Measurements from ENCODE around the gene PPIL1.

PPIL1 gene

DNA sequence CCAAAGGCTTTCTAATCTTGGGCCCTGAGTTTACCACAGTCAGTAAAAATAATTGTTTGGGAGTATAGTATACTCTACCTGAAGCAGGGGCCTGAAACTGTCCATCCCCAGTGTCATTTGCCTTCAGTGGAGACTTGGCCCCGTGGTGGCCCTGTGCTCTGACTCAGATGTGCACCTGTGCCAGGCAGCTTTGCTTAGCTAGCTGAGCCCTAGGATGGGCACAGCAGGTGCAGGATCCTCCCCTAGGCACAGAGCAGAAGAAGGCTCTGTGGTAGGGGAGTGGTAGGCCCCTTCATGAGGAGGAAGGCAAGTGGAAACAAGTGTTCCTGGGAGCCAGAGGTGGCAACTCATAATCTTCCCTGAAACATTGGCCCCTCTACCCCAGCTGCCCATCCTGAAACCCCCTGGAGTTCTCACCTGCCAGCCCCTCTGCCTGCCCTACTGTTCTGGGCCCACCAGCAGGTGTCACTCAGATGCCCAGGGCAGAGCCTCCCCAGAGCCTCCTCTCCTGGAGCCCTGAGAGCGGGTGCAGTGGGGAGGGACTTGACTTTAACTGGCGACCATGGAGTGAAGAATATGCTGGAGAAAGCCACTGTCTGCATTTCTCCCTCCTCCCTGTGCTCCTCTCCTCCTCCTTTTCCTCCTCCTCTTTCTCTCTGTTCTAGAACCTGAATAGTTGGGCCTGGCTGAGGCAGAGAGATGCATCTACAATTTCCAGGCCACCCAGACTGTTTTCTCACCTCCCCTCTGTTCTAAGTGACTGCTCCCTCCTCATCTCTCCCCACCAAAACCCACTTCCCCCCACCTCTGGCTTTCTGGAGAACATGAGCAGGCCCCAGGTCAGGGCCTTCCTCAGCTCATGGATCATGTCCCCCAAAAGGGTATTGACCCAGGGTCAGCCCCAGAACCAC, 38.2 kb downstream of the PPIL1 start:
- DNase-seq (ENCODE audit: low read depth in 2 of 2): no peak

DNA sequence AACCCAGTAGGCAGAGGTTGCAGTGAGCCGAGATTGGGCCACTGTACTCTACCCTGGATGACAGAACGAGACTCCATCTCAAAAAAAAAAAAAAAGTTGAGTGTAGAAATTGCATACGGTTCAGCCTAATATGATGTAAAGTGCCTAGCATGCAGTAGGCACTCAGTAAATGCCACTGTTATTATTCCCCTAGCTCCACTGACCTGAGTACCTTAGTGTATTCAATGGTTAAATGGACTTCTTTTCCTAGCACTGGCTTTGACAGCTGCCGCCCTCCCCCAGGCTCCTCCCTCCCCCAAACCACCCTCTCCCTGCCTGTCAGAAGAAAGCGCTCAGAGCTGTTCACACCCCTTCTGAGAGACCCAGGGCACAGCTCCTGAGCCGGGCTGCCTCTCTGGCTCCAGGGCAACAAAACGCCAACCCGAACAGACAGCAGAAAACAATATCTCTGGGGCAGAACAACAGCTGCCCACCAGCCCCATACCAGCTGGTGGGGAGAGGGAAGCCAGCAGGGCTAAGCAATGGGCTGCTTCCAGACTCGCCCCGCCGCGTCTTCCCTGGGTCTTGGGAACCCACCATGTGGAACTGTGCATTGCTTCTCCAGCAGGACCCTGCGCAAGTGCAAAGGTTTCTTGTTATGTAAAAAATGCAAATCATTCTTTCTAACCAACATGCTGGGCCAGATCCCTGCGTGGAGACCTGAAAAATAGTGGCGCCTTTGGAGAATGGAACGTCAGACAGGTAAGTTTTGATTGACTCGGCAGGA, 39.8 kb downstream of the PPIL1 start:
- DNase-seq (ENCODE audit: low read depth in 2 of 2): no peak

DNA sequence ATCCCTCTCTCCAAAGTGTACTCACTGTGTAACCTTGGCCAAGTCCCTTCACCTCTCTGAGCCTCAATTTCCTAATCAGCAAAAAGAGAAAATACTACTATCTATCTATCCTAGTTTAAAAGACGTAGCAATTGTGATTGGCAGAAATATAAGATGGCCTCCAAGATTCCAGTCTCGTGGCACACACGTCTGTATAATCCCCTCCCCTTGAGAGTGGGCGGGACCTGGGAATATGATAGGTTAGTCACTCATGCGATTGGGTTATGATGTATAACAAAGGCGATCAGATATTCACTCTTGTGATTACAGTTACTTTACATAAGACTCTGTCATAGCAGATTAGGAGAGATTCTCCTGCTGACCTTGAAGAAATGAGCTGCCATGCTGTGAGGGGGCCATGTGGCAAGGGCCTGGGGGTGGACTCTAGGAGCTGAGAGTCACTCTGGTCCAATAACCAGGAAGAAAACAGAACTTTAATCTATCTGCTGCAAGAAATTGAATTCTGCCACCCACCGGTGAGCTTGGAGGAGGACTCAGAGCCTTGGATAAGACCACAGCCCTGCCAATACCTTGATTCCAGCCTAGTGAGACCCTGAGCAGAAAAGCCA, 41.3 kb downstream of the PPIL1 start:
- DNase-seq (ENCODE audit: low read depth in 2 of 2): no peak

DNA sequence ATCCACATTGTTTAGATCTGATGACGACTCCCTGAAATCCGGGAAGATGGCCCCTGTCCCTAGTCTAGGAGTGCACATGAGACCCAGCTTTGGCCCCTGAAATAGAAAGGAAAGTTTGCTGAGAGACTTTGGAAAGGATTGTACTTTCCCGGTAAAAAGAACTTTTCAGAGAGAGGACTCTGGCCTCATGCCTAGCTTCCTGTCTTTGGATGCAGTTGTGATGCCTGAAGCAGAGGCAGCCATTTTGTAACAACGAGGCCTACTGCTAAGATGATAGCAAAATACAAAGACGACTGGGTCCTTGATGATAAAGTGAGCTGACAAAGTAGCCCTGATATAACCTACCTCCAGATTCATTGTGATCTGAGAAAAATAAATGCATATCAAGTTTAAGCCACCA, 42.3 kb downstream of the PPIL1 start:
- DNase-seq (ENCODE audit: low read depth in 2 of 2): no peak

DNA sequence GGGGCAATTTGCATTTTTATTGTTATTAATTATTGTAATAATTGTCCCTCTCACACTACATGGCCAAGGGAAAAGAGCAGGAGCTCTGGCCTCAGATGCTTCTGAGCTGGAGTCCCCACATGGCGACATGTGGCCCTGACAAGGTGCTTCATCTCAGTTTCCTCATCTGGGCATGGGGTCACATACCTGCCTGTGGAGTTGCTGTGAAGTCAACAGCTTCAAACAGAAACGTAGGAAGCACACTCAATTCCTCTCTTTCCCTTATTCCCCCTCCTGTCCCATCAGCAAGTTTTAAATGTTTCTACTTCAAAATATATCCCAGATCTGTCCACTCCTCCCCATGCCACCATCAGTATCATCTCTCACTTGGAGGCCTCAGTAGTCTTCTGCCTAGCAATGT, 44.0 kb downstream of the PPIL1 start:
- no peak for DNase-seq (ENCODE audit: low read depth in 2 of 2)

DNA sequence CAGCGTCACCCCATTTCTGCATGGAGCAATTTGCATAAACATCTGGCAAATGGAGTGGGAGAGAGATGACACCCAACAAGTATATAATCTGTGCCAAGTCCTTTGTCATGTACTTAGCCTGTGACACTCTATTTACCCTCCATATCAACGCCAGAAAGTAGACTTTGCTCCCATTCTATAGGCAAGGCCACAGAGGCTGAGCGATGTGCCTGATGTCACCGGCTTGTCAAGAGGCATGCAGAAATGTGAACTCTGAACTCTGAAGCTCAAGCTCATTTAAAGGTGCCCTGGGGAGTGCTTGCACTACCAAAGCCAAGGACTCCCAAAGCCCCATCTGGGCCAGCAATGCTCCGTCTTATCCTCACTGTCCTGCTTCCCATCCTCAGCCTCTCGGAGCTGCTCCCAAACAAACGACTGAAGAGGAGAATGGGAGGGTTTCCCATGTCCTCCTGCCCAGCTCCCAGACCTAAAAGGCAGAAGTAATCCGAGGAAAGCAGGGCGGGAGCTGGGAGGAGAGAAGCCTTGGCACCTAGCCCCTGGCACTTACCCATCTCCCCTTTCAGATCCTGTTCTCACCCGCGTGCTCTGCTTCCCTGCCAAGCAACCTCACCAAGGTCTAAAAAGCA, 44.6 kb downstream of the PPIL1 start:
- DNase-seq (ENCODE audit: low read depth in 2 of 2): no peak

DNA sequence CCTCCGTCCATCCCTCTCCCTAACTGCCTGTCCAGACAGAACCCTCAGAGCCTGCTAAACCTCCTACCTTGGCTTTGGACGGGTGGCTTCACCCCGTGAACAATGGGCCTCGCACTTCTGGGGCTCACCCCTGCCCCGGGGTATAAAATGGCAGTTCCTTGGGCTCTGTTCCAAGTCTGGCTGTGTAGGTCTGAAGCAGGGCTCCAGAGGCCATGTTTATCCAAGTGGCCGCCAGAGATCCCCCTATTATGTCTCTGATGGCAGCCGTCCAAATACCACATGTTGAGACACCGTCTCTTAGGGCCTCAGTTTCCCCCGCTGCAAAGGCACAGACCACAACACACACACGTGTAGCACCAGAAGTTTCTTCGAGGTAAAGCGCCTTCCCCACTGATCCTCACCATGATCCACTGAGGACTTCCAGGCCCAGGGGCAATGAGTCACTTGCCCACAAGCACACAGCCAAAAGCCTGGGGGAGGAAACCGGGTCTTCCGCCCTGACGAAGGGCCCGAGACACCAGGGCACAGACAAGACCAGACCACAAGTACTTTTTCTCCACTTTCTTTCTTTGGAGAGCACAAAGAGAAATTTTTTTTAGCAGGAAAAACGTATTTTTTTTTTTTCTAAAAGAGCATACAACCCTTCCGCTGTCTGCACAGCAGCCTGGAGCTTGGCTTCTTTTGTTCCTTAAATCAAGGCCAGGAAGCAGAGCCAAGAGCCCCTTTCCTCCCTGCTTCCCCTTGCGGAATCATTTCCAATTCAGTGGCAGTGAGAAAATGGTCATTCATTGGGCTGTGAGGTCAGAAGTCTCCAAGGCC, 47.1 kb downstream of the PPIL1 start:
- DNase-seq (ENCODE audit: low read depth in 2 of 2): no peak

DNA sequence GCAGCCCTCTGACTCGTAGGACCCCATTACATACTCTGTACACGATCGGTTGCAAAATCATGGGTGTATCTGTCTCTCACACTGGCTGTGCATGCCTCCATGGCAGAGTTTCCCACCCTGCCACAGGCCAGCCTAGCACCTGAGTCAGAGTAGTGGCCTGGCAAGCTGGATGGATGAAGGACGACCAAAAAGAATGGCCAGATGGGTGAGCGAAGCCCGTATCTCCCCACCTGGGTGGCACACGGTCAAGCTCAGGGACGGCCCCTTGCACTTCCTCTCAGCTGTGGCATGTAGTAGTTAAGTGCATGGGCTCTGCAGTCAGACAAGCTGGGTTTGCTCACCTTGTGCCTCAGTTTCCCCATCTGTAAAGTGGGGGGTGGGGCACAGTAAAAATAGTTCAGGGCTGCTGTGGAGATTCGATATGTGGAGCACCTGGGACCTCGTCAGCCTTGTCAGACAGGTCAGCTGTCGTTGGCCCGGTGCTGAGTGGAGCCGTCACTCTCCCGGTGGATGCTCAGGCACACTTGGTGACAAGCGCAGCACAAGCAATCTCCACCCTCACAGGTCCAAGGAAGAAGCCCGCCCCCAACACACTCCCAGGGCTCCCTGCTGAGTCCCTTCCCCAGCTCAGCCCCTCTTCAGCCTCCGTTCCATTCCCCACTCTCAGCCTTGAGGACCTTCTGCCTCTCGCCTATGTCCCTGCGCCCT, 47.9 kb downstream of the PPIL1 start:
- no peak for DNase-seq (ENCODE audit: low read depth in 2 of 2)

DNA sequence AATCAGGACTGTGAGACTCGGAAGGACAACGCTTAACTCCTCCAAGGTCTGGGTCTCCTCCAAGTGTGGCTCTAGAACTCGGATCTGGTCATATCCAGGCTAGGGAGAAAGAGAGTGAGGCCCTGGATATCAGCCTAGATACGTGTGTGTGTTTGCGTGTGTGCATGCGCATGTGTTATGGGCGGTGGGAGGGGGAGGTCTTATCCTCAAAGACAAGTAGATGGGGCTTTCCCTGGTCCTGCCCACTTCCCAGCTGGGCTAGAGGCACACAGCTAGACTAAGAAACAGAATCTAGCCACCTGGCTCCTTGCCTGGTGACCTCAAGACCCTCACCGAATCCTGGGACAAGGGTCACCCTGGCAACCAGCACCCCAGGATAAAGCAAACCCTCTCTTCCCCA, 48.6 kb downstream of the PPIL1 start:
- no peak for DNase-seq (ENCODE audit: low read depth in 2 of 2)

DNA sequence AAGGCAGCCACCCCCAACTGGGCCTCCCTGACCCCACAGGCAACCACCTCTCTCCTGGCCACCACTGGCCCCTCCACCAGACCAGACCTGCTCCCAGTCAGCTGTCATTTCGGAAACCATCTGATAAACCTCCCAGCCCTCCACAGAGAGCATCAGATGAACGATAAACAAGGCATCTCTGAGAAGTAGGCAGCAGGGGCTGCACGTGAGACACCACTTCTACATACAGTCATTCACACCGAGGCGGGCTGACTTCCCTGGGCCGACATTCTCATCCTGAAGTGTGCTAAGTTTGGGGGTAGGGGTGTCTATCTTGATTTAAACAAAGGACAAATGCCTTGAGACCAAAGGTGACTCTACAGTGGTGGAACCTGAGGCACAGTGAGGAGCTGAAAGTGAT, 49.2 kb downstream of the PPIL1 start:
- DNase-seq (ENCODE audit: low read depth in 2 of 2): no peak

DNA sequence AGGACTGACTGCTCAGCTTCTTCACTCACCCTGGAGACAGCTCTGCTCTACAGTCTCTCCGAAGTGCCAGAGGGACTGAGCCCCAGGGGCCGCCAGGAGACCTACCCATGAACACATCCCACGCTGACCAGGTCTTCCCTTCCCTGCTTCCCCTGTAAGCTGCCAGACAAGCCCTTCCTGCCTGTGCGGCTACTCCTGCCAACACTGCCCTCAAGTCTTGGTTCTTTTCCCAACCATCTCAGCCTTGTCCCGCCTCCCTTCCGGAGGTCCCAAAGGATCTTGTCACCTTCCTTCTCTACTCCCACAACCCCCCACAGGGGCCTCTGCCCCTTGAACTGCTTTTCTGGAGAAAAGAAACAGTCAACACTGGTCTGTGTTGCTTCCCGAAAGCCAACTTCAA, 50.4 kb downstream of the PPIL1 start:
- no peak for DNase-seq (ENCODE audit: low read depth in 2 of 2)

DNA sequence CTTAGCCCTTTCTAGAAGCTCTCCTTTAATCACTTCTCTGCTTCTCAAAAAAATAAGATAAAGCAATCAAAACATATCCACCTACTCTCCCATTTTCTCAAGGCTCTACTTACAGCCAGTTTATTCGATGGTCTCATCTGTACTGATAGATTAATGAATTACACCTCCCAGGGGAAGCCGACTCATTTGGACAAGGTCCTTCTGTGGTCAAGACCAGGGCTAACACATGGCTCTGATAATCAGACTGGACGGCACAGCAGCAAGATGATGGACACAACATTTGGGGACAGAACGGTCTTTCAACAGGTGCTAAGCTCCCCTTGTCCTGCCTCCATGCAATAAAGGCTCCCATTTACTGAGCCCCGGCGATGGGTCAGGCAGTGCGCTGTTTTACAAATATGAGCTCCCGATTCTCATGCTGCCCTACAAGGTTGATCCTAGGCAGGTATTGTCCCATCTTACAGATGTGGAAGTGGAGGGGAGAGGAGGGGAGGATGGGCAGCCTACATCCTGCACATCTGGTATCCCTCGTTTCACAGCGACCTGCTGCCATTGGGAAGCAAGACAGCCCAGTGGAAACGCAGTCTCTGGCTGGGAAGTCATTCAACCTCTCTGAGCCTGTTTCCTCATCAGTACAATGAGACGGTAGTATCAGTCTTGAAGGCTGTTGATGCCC, 51.0 kb downstream of the PPIL1 start:
- no peak for DNase-seq (ENCODE audit: low read depth in 2 of 2)

DNA sequence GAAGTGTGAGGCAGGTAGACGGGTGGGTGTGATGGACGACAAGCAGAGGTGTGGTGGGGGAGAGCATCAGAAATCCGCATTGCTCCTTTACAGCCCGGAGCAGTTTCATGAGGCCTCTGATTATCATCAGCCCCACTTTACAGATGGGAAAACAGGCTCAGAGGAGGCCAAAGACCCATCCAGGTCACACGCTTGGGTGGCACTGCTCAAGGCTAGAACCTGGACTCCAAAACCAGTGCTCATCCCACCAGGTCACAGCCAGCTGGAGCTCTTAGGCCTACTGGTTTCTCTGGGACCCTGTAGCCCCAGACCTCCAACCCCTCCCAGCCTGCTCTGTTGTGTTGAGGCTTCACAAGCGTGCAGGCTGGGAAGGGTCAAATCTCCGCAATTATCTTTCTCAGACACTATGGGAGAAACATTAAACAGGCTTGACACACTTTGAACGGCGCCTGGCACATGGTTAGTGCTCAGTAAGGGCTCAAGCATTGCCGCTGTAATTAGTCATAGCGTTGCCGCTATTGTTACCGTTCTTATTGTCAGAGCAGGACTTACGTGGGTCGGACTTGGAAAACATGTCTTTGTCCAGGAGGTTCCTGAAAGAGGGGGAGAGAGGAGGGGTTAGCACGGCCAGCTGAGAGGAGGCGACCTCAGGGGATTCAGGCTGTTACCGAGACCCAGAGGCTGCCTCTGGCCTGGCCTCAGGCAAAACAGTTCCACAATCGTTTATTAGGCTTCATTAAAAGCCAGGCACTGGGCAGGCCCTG, 51.9 kb downstream of the PPIL1 start:
- no peak for DNase-seq (ENCODE audit: low read depth in 2 of 2)

DNA sequence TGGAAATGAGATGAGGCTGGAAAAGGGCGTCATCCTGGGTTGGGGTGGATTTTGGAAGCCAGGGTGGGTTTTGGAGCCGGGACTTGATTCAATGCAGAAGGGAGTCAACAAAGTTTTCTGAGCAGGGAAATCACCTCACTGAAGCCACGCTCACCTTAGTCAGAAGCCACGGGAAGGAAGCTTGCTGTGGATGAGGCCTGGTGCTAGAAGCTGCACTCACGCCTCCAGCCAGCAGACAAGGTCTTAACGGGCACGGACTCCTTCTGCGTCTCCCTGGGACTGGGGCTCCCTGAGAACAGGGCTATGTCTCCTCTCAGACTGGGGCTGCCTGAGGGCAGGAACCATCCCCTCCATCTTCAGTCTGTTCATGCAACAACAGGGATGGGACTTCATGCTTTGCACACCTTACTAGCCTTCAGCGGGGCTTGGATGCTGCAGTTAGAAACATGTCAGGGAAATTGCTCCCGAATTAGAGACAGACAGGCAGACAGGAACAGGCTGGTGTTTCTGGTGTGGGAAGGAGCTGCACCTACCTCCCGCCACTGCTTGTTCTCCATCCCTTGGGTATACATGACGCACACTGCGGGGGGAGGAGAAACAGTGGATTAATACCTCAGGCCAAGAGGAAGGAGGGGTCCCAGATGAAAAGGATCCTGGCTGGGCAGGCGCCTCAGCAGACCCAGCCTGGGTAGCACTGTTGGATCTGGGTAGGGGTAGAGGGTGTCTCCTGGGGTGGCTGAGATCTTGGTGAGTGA, 52.8 kb downstream of the PPIL1 start:
- no peak for DNase-seq (ENCODE audit: low read depth in 2 of 2)

DNA sequence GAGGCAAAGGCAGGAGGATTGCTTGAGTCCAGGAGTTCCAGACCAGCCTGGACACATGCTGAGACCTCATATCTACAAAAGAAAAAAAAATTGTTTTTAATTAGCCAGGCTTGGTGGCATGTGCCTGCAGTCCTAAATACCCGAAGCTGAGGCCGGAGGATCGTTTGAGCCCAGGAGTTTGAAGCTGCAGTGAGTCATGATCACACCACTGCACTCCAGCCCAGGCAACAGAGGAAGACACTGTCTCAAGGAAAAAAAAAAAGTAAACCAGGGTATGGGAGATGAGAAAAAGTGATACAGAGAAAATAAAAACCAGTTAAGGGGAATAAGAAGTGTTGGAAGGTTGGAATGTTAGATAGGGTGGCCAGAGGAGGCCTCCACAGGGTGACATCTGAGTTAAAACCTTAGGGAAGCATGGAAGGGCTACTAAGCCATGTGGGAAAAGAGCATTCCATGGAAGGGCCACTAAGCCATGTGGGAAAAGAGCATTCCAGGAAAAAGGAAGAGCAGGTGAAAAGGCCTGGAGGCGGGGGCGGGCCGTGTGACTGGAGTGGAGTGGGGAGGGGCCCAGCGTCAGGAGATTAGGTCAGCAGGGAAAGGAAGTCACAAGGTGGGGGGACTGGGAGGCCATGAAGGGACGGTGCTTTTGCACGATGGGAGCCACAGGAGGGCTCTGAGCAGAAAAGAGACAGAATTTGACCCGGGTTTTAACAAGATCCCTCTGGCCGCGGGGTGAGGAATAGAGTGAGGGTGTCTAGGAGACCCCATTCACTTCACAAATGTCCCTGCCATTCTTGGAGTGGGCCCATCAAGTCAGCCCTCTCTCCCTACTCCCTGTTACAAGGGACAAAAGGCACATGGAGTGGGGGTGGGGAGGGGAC, 53.7 kb downstream of the PPIL1 start:
- DNase-seq (ENCODE audit: low read depth in 2 of 2): no peak

DNA sequence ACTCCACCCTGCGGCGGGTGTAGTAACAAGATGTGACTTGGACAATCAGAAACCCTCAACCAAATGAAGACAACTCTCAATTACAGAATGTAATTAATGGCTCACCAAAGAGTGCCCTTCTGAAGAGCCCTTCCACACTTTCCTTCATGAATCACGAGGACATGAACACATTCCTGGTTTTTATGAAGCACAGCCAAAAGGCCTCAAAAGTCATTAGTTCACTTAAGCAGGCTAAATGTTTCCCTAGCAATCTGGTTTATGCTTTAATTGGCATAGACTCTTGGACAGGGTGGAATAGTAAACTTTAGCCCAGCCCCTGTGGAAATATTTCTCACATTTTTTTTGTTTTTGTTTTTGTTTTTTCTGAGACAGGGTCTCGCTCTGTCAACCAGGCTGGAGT, 55.8 kb downstream of the PPIL1 start:
- DNase-seq (ENCODE audit: low read depth in 2 of 2): no peak

DNA sequence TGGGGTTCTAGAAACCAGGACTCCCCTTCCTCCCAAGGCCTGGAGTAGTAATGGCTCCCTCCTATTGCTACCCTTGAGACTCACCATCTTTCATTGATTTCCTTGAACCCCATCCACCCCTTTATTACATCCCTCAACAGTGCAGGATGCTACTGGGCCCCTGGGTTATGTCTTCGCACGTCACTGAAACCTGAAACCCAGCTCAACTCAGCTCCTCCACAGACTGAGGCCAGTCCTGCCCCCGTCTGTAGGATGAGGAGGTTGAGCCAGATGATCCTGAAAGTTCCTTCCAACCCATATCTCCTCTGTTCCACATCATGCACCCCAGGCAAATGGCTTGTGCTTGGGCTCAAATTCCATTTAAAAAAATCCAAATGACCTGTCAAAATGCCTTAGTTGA, 56.8 kb downstream of the PPIL1 start:
- DNase-seq (ENCODE audit: low read depth in 2 of 2): no peak

All from fibroblast of skin of left biceps (primary cell).